B cell (primary cell): Measurements from ENCODE around the gene NOL3. TPM values are rescaled to one million over a fixed set of nuclear protein-coding genes. Genes with fewer than 3 reads are reported as not detected.
A peak's percentile ranks its signal among the peaks of the same experiment; 100 is the strongest.

Experiments used
- ATAC-seq: fragments of 200-7000 bp; cut with Tn5 transposase; one replicate; pipeline ENCODE4 v1.10.0; 2021; ENCODE audit warnings: low read depth, mild to moderate bottlenecking, moderate number of reproducible peaks, moderate library complexity
- CTCF ChIA-PET: fragments of 350-600 bp; sonication (Branson Sonifier 250); formaldehyde crosslinking; loops from one replicate; lab custom pipeline; 2021; ENCODE audit warnings: antibody characterized with exemption, inconsistent platforms; lab: Charles Lee
- POLR2A ChIA-PET: fragments of 350-600 bp; sonication (Branson Sonifier 250); formaldehyde crosslinking; loops from one replicate; lab custom pipeline; 2021; ENCODE audit warnings: antibody characterized with exemption; lab: Charles Lee
- DNase-seq: peaks from one replicate; pipeline ENCODE4 v3.0.0; 2013
- H2AFZ ChIP-seq: 2 replicates; pipeline ENCODE4 v1.6.1; 2012; ENCODE audit warnings: mild to moderate bottlenecking, low read depth, low read length; ENCODE audit not compliant: insufficient read depth, poor library complexity, severe bottlenecking
- H3K27ac ChIP-seq, 2 donors: 1 replicate in 1 of 2; 2 replicates in 1 of 2; pipeline ENCODE4 v1.5.1; 2012 to 2013; ENCODE audit warnings: low read length in 2 of 2, mild to moderate bottlenecking in 2 of 2, moderate library complexity in 1 of 2
- H3K27me3 ChIP-seq, 4 experiments: fragments of 200-600 bp in 1 of 4; sonication (generic) in 1 of 4; replicated peaks in 1 of 4; 1 replicate in 2 of 4; 2 replicates in 2 of 4; pipeline versions ENCODE4 v1.6.1 to v1.7.0; 2013 to 2016; ENCODE audit warnings: low read length in 3 of 4, mild to moderate bottlenecking in 2 of 4, mixed read lengths in 1 of 4, moderate library complexity in 1 of 4; ENCODE audit not compliant: insufficient read depth in 4 of 4, control insufficient read depth in 3 of 4; ENCODE audit errors: control extremely low read depth in 1 of 4
- H3K36me3 ChIP-seq, 2 experiments: replicated peaks in 1 of 2; 1 replicate in 1 of 2; 2 replicates in 1 of 2; pipeline versions ENCODE4 v1.6.1 to v1.7.1; 2013; ENCODE audit warnings: low read length in 1 of 2; ENCODE audit not compliant: insufficient read depth in 2 of 2, control insufficient read depth in 1 of 2; ENCODE audit errors: control extremely low read depth in 1 of 2, extremely low read depth in 1 of 2
- H3K4me1 ChIP-seq, 2 donors: fragments of 200-600 bp in 1 of 2; sonication (generic) in 1 of 2; 1 replicate in 1 of 2; 2 replicates in 1 of 2; pipeline versions ENCODE4 v1.5.1 to v1.6.1; 2013 to 2017; ENCODE audit warnings: low read length in 2 of 2; ENCODE audit not compliant: control insufficient read depth in 2 of 2, insufficient read depth in 2 of 2
- H3K4me2 ChIP-seq: replicated peaks from 2 replicates; pipeline ENCODE3; 2012; ENCODE audit warnings: mild to moderate bottlenecking, low read depth, low read length; ENCODE audit not compliant: poor library complexity, severe bottlenecking
- H3K4me3 ChIP-seq, 5 experiments: fragments of 200-600 bp in 1 of 5; sonication (generic) in 1 of 5; 1 replicate in 3 of 5; 2 replicates in 2 of 5; pipeline versions ENCODE4 v1.5.1 to v1.7.0; 2011 to 2016; ENCODE audit warnings: low read length in 4 of 5, mild to moderate bottlenecking in 4 of 5, low read depth in 2 of 5, control low read depth in 1 of 5, moderate library complexity in 1 of 5; ENCODE audit not compliant: insufficient read depth in 1 of 5; ENCODE audit errors: control extremely low read depth in 1 of 5, extremely low read depth in 1 of 5
- H3K79me2 ChIP-seq: fragments of 200-600 bp; sonication (generic); one replicate; pipeline ENCODE4 v1.6.0; 2016; ENCODE audit warnings: low read length; ENCODE audit not compliant: control insufficient read depth, insufficient read depth
- H3K9ac ChIP-seq: fragments of 200-600 bp; sonication (generic); 2 replicates; pipeline ENCODE4 v1.6.1; 2017; ENCODE audit warnings: mild to moderate bottlenecking, low read length, moderate library complexity
- H3K9me3 ChIP-seq, 3 donors: one replicate each; pipeline versions ENCODE4 v1.6.1 to v1.7.1; 2013; ENCODE audit warnings: low read length in 2 of 3; ENCODE audit not compliant: control insufficient read depth in 2 of 3, insufficient read depth in 1 of 3; ENCODE audit errors: control extremely low read depth in 1 of 3
- H4K20me1 ChIP-seq: 2 replicates; pipeline ENCODE4 v1.6.0; 2012; ENCODE audit warnings: mild to moderate bottlenecking, low read length; ENCODE audit not compliant: insufficient read depth, control insufficient read depth, poor library complexity, severe bottlenecking
- H3K27ac Mint-ChIP-seq: one replicate; pipeline ENCODE4 v1.8.0; 2021; ENCODE audit warnings: mixed read lengths
- H3K27me3 Mint-ChIP-seq: one replicate; pipeline ENCODE4 v1.8.0; 2021; ENCODE audit warnings: mixed read lengths
- H3K4me1 Mint-ChIP-seq: one replicate; pipeline ENCODE4 v1.8.0; 2021; ENCODE audit warnings: mixed read lengths
- H3K4me3 Mint-ChIP-seq: one replicate; pipeline ENCODE4 v1.8.0; 2021; ENCODE audit warnings: mixed read lengths
- H3K9me3 Mint-ChIP-seq: one replicate; pipeline ENCODE4 v1.8.0; 2022; ENCODE audit warnings: mixed read lengths; ENCODE audit not compliant: insufficient read depth
- CTCF ChIP-seq: fragments of 200-600 bp; IDR thresholded peaks from one replicate; pipeline ENCODE4 v1.8.0; 2022; ENCODE audit warnings: antibody characterized with exemption, mild to moderate bottlenecking
- EZH2 ChIP-seq: IDR thresholded peaks from 2 replicates; pipeline ENCODE4 v1.6.1; 2012; ENCODE audit warnings: borderline replicate concordance, low read depth, mild to moderate bottlenecking, moderate library complexity, low read length; ENCODE audit not compliant: insufficient read depth, poor library complexity, severe bottlenecking
- WGBS: methylation state at CpG from one replicate; pipeline ENCODE4 v1.1.5; 2013; ENCODE audit warnings: missing lambda C conversion rate; ENCODE audit not compliant: insufficient coverage; 5-methylcytosine and 5-hydroxymethylcytosine counted together
- intact Hi-C: fragments of 100-400 bp; cut with micrococcal nuclease; formaldehyde crosslinking; loops from one replicate; pipeline ENCODE4 v1.10.0; 2022
- polyA plus RNA-seq: library from polyadenylated mRNA; depleted of rRNA; stranded (reverse); fragments of >200 nt; gene quantifications from 2 replicates; pipeline ENCODE4 v1.2.3, GENCODE V29; 2012
- total RNA-seq, 2 donors: library from RNA; stranded (reverse); fragments of 120-200 nt in 1 of 2; gene quantifications; 1 replicate in 1 of 2; 2 replicates in 1 of 2; pipeline versions ENCODE4 v1.2.3 to v1.2.4, GENCODE V29; 2013 to 2022

The NOL3 gene
- total and polyA plus RNA-seq, 2 donors (not counting 1 experiment from before 2014, with no cell fraction given): 0.60 to 0.96 TPM

- no peaks in the 10 kb centered on the region for H4K20me1 ChIP-seq
- H3K4me1 Mint-ChIP-seq: peaks cover 13% of the 10 kb centered on the region
- POLR2A ChIA-PET: interaction anchor here (0.6 to 1.1 kb wide), 2 partner anchors 23 to 60 kb away, joined by 3 to 4 read pairs; no protein-coding TSS in a partner anchor
- no peaks in the 10 kb centered on the region for H3K79me2 ChIP-seq
- peaks cover 0 to 39% (median 8%) of the 10 kb centered on the region in 4 experiments for H3K27me3 ChIP-seq
- H3K4me3 Mint-ChIP-seq: peak within 1 kb of the TSS; percentile 93
- peaks cover 13% of the 10 kb centered on the region for H3K27me3 Mint-ChIP-seq
- H3K36me3 ChIP-seq: no peaks in the 10 kb centered on the region
- H3K4me3 ChIP-seq: peak within 1 kb of the TSS; percentile 66 to 95 (median 76)
- H3K4me1 ChIP-seq: peaks cover 20 to 22% of the 10 kb centered on the region in 2 donors
- peak within 1 kb of the TSS; percentile 88 for H2AFZ ChIP-seq
- TF ChIP-seq EZH2 (no peak), CTCF (no peak)
- CTCF ChIA-PET: interaction anchor here (1.1 to 2.5 kb wide), 10 partner anchors 11 to 231 kb away, joined by 3 to 27 read pairs (median 7); partner anchors contain the start of genes FBXL8 and TRADD
- H3K27ac Mint-ChIP-seq: peak within 1 kb of the TSS; percentile 50
- peak within 1 kb of the TSS; percentile 99 for H3K4me2 ChIP-seq
- ATAC-seq (peak; percentile 96), DNase-seq (peak; percentile 98)
- peak within 1 kb of the TSS; percentile 76 to 96 for H3K27ac ChIP-seq
- intact Hi-C loops: loop anchor here (1.0 to 2.0 kb wide), 7 partner anchors 8 to 237 kb away; partner anchors contain the start of genes CBFB, E2F4, FBXL8 and FHOD1
- under 1% methylated on average over 77 of the region's 77 CpGs for WGBS
- peak within 1 kb of the TSS; percentile 86 for H3K9ac ChIP-seq
- peaks cover 0 to 3% (median 0%) of the 10 kb centered on the region in 3 donors for H3K9me3 ChIP-seq
- H3K9me3 Mint-ChIP-seq: no peaks in the 10 kb centered on the region
Measured at GRCh38 chr16:67183627-67184452, 13.5 kb downstream of the NOL3 start, which contains the start of gene MATCAP1. Gene MATCAP1 (minus strand): TSS chr16:67183963. CDS start chr16:67180610, 3,353 bp downstream.
